Measurements from ENCODE around the gene CRYBA2. TPM values are rescaled to one million over a fixed set of nuclear protein-coding genes. Genes with fewer than 3 reads are reported as not detected.
A peak's percentile ranks its signal among the peaks of the same experiment; 100 is the strongest.

CRYBA2 gene
- total RNA-seq, 2 donors from 2014 or later = 2.6 to 3.5 TPM

DNA sequence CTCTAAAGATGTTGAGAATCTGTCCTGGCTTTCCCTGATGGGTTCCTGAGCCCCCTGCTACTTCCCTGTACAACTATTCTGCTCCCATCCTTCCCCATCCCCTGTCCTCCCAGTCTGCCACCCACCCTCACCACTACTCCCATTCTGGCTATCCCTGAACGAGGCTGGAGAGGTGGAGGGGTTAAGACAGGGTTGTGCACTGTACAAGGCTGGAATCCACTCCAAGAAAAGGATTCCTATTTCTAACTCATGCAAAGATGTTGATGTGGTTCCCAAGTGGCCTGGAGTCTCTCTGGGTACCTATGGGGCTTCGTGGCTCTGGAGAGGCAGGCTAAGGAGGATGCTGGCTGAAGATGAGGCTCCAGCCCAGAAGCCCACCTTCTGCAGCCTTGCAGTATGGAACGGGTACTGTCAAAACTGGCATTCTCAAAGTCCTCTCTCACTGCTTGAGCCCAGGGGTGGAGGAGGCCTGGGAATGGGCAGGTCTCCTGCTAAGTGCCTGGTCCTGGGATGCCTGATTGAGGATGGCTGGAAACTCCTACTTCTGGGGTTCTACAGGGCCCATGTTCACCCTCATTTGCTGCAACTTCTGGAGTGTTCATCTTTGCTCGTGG is 7.0 kb downstream of the CRYBA2 start:
- no peak overlapping the region for H3K9ac ChIP-seq (ENCODE audit: extremely low read depth, low read length, poor library complexity, severe bottlenecking)
- TF ChIP-seq, protein P1, sequence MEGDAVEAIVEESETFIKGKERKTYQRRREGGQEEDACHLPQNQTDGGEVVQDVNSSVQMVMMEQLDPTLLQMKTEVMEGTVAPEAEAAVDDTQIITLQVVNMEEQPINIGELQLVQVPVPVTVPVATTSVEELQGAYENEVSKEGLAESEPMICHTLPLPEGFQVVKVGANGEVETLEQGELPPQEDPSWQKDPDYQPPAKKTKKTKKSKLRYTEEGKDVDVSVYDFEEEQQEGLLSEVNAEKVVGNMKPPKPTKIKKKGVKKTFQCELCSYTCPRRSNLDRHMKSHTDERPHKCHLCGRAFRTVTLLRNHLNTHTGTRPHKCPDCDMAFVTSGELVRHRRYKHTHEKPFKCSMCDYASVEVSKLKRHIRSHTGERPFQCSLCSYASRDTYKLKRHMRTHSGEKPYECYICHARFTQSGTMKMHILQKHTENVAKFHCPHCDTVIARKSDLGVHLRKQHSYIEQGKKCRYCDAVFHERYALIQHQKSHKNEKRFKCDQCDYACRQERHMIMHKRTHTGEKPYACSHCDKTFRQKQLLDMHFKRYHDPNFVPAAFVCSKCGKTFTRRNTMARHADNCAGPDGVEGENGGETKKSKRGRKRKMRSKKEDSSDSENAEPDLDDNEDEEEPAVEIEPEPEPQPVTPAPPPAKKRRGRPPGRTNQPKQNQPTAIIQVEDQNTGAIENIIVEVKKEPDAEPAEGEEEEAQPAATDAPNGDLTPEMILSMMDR (conservative IDR thresholded peaks at IDR 0.05) = no peak
- Mint-ChIP-seq H3K9me3 (no peaks in the 10 kb centered on the region), H3K27ac (no peak overlapping the region), H3K36me3 (ENCODE audit: low read depth) (no peaks in the 10 kb centered on the region), H3K4me1 (peaks cover 5% of the 10 kb centered on the region), H3K27me3 (ENCODE audit: insufficient read depth) (peaks cover 98% of the 10 kb centered on the region), H3K4me3 (no peak overlapping the region)
- H3K4me1 ChIP-seq (ENCODE audit: control insufficient read depth, insufficient read depth, low read length) = peaks cover 6% of the 10 kb centered on the region
- no peak overlapping the region for H3K27ac ChIP-seq (ENCODE audit: low read depth, low read length)
- peaks cover 100% of the 10 kb centered on the region for H3K27me3 ChIP-seq (ENCODE audit: control insufficient read depth, insufficient read depth, low read length, poor library complexity, severe bottlenecking)
- H3K4me3 ChIP-seq (ENCODE audit: low read length) = no peak overlapping the region
- H3K9me3 ChIP-seq (ENCODE audit: control insufficient read depth, low read length) = no peaks in the 10 kb centered on the region
- H3K36me3 ChIP-seq (ENCODE audit: control insufficient read depth, insufficient read depth, low read length) = no peaks in the 10 kb centered on the region
- DNase-seq = no peak
- WGBS, 2 experiments (ENCODE audit: insufficient coverage in 1 of 2, insufficient read length in 1 of 2) = 10 to 34% methylated on average over 2 to 4 of the region's 4 CpGs

DNA sequence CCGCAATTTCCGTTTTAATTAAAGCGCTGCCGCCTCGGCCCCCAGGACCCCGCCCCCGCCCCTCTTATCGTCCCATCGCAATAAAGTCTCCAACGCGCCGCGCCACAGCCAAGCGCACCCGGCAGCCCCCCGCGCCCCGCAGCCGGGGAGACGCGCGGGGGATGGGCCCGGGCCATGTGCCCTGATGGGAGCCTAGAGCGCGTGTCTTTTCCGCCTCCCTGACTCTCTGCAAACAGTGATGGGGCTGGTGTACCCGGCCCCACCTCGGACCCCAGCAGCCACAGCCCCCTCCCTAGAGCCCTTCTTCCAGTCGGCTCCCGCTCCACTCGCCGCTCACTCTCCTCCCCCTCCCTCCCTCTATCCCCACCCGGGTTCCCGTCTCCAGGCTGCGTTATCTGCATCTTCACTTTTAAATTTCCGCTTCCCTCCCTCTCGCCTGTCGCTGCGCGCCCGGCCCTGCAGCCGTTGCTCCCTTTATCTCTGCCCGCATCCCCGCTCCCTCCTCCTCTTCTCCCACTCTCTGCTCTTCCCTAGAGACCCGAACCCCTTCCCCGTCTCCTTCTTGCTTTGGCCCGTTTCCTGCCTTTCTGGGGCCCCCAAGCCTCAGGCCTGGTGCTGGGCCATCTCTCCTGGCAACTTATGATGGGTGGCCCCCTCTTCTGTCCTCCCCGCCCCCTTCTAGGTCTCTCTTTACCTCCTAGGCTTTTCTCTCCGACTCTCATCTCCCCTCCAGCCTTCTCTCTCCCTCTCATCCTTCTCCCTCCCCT is 7.7 kb downstream of the CRYBA2 start:
- TF ChIP-seq, protein P1 (conservative IDR thresholded peaks at IDR 0.05) = no peak
- Mint-ChIP-seq H3K9me3 (no peaks in the 10 kb centered on the region), H3K4me1 (peaks cover 9% of the 10 kb centered on the region), H3K36me3 (ENCODE audit: low read depth) (no peaks in the 10 kb centered on the region), H3K4me3 (peak overlapping the region; percentile 26), H3K27me3 (ENCODE audit: insufficient read depth) (peaks cover 97% of the 10 kb centered on the region), H3K27ac (no peak overlapping the region)
- DNase-seq = peak; percentile 66
- no peak overlapping the region for H3K9ac ChIP-seq (ENCODE audit: extremely low read depth, low read length, poor library complexity, severe bottlenecking)
- no peak overlapping the region for H3K4me3 ChIP-seq (ENCODE audit: low read length)
- peaks cover 100% of the 10 kb centered on the region for H3K27me3 ChIP-seq (ENCODE audit: control insufficient read depth, insufficient read depth, low read length, poor library complexity, severe bottlenecking)
- H3K9me3 ChIP-seq (ENCODE audit: control insufficient read depth, low read length) = no peaks in the 10 kb centered on the region
- H3K36me3 ChIP-seq (ENCODE audit: control insufficient read depth, insufficient read depth, low read length) = no peaks in the 10 kb centered on the region
- no peak overlapping the region for H3K27ac ChIP-seq (ENCODE audit: low read depth, low read length)
- peaks cover 6% of the 10 kb centered on the region for H3K4me1 ChIP-seq (ENCODE audit: control insufficient read depth, insufficient read depth, low read length)
- WGBS, 2 experiments (ENCODE audit: insufficient coverage in 1 of 2, insufficient read length in 1 of 2) = 1 to 2% methylated on average over 20 to 49 of the region's 49 CpGs

DNA sequence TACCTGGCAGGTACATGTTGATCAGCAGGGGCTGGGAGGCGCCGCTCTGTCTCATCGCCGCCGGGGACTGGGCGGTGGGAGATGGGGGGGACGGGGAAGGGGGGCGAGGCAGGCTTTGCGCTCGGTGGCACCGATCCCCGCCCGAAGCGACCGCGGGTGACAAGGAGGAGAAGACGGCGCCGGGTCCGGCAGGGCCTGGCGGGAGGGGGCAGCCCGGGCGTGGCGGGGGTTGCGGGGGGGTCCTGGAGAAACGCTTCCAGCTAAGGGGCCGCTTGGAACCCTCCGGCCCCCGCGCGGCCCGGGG is 8.2 kb downstream of the CRYBA2 start, which contains the start of gene FEV:
TSS of gene FEV (minus strand) at position 164 of the 304 bp plus-strand sequence. CDS start at position 55, 109 bp downstream.
- Mint-ChIP-seq H3K9me3 (no peaks in the 10 kb centered on the region), H3K27me3 (ENCODE audit: insufficient read depth) (peaks cover 96% of the 10 kb centered on the region), H3K4me3 (peak within 1 kb of the TSS; percentile 50), H3K36me3 (ENCODE audit: low read depth) (no peaks in the 10 kb centered on the region), H3K27ac (no peak within 1 kb of the TSS), H3K4me1 (peaks cover 9% of the 10 kb centered on the region)
- Histone ChIP-seq H3K4me1 (ENCODE audit: control insufficient read depth, insufficient read depth, low read length) (peaks cover 6% of the 10 kb centered on the region), H3K4me3 (ENCODE audit: low read length) (peak within 1 kb of the TSS; percentile 65), H3K27ac (ENCODE audit: low read depth, low read length) (no peak within 1 kb of the TSS), H3K27me3 (ENCODE audit: control insufficient read depth, insufficient read depth, low read length, poor library complexity, severe bottlenecking) (peaks cover 99% of the 10 kb centered on the region), H3K36me3 (ENCODE audit: control insufficient read depth, insufficient read depth, low read length) (no peaks in the 10 kb centered on the region), H3K9me3 (ENCODE audit: control insufficient read depth, low read length) (no peaks in the 10 kb centered on the region), H3K9ac (ENCODE audit: extremely low read depth, low read length, poor library complexity, severe bottlenecking) (no peak within 1 kb of the TSS)
- no peak for DNase-seq
- TF ChIP-seq, protein P1 (conservative IDR thresholded peaks at IDR 0.05) = no peak
- WGBS, 2 experiments (ENCODE audit: insufficient coverage in 1 of 2, insufficient read length in 1 of 2) = 0 to 1% methylated on average over 16 to 32 of the region's 32 CpGs

All from endodermal cell (in vitro differentiated cells).